Measurements from ENCODE around the gene P3H4. TPM values are rescaled to one million over a fixed set of nuclear protein-coding genes. Genes with fewer than 3 reads are reported as not detected.

P3H4 gene
- total RNA-seq, 1 donor from 2014 or later, result 84.8 TPM

- H3K27me3 Mint-ChIP-seq (ENCODE audit: low read depth), result no peaks in the 10 kb centered on the region
- no peak for DNase-seq (ENCODE audit: low spot score)
- H3K36me3 Mint-ChIP-seq (ENCODE audit: low read depth), result peaks cover 19% of the 10 kb centered on the region
- H3K4me3 Mint-ChIP-seq (ENCODE audit: unreplicated experiment), result peak overlapping the region; percentile 99
- H3K27ac Mint-ChIP-seq (ENCODE audit: unreplicated experiment), result peak overlapping the region; percentile 95
- H3K9me3 Mint-ChIP-seq (ENCODE audit: low read depth), result no peaks in the 10 kb centered on the region
- no peak for TF ChIP-seq CTCF (IDR thresholded peaks at IDR 0.05)
- H3K4me1 Mint-ChIP-seq (ENCODE audit: low read depth), result peaks cover 46% of the 10 kb centered on the region
These were observed 2.0 kb upstream of the P3H4 start for GRCh38 chr17:41813699-41814124.

- no peak for TF ChIP-seq CTCF (IDR thresholded peaks at IDR 0.05)
- Mint-ChIP-seq H3K4me1 (ENCODE audit: low read depth) (peaks cover 46% of the 10 kb centered on the region), H3K36me3 (ENCODE audit: low read depth) (peaks cover 18% of the 10 kb centered on the region), H3K9me3 (ENCODE audit: low read depth) (no peaks in the 10 kb centered on the region), H3K4me3 (ENCODE audit: unreplicated experiment) (peak overlapping the region; percentile 99), H3K27ac (ENCODE audit: unreplicated experiment) (peak overlapping the region; percentile 95), H3K27me3 (ENCODE audit: low read depth) (no peaks in the 10 kb centered on the region)
- no peak for DNase-seq (ENCODE audit: low spot score)
These were observed 1.5 kb upstream of the P3H4 start for GRCh38 chr17:41813152-41813680.

- Mint-ChIP-seq H3K9me3 (ENCODE audit: low read depth) (no peaks in the 10 kb centered on the region), H3K4me3 (ENCODE audit: unreplicated experiment) (peak within 1 kb of the TSS; percentile 99), H3K36me3 (ENCODE audit: low read depth) (peaks cover 15% of the 10 kb centered on the region), H3K27me3 (ENCODE audit: low read depth) (no peaks in the 10 kb centered on the region), H3K27ac (ENCODE audit: unreplicated experiment) (peak within 1 kb of the TSS; percentile 95), H3K4me1 (ENCODE audit: low read depth) (peaks cover 46% of the 10 kb centered on the region)
- no peak for TF ChIP-seq CTCF (IDR thresholded peaks at IDR 0.05)
- DNase-seq (ENCODE audit: low spot score), result peak; percentile 96
These were observed 817 bp upstream of the P3H4 start, which contains the start of gene FKBP10 for GRCh38 chr17:41812381-41813151. Gene FKBP10, plus strand, starts transcription at chr17:41813004. Its CDS starts 31 bp downstream, at chr17:41813035.

GRCh38 chr17:41810659-41811548, 845 bp downstream of the P3H4 start:
- H3K27me3 Mint-ChIP-seq (ENCODE audit: low read depth), result no peaks in the 10 kb centered on the region
- peaks cover 15% of the 10 kb centered on the region for H3K36me3 Mint-ChIP-seq (ENCODE audit: low read depth)
- H3K27ac Mint-ChIP-seq (ENCODE audit: unreplicated experiment), result peak overlapping the region; percentile 59
- no peaks in the 10 kb centered on the region for H3K9me3 Mint-ChIP-seq (ENCODE audit: low read depth)
- TF ChIP-seq CTCF (IDR thresholded peaks at IDR 0.05), result no peak
- DNase-seq (ENCODE audit: low spot score), result no peak
- H3K4me1 Mint-ChIP-seq (ENCODE audit: low read depth), result peaks cover 35% of the 10 kb centered on the region
- H3K4me3 Mint-ChIP-seq (ENCODE audit: unreplicated experiment), result peak overlapping the region; percentile 82

Measured in chondrocyte (in vitro differentiated cells).